Measurements from ENCODE around the gene FLNB.

The FLNB gene

GRCh38 chr3:58144478-58145325 is 136.5 kb downstream of the FLNB start:
- no peak for DNase-seq

- no peak for DNase-seq
These were observed 139.8 kb downstream of the FLNB start for GRCh38 chr3:58148049-58148448.

GRCh38 chr3:58150130-58150809 is 142.0 kb downstream of the FLNB start:
- DNase-seq: no peak

GRCh38 chr3:58150810-58151199 is 142.6 kb downstream of the FLNB start:
- no peak for DNase-seq

- no peak for DNase-seq
These were observed 143.4 kb downstream of the FLNB start for GRCh38 chr3:58151637-58152036.

- DNase-seq: no peak
These were observed 144.2 kb downstream of the FLNB start for GRCh38 chr3:58152225-58153015.

GRCh38 chr3:58153371-58153770 is 145.1 kb downstream of the FLNB start:
- no peak for DNase-seq

- no peak for DNase-seq
These were observed 146.6 kb downstream of the FLNB start for GRCh38 chr3:58154626-58155449.

GRCh38 chr3:58155838-58156237 is 147.6 kb downstream of the FLNB start:
- DNase-seq: no peak

- DNase-seq: no peak
These were observed 149.5 kb downstream of the FLNB start for GRCh38 chr3:58157700-58158099.

GRCh38 chr3:58158442-58159153 is 150.4 kb downstream of the FLNB start:
- no peak for DNase-seq

GRCh38 chr3:58160399-58160798 is 152.2 kb downstream of the FLNB start:
- DNase-seq: no peak

GRCh38 chr3:58161435-58162398 is 153.5 kb downstream of the FLNB start:
- DNase-seq: peak; percentile 59

- DNase-seq: no peak
These were observed 155.0 kb downstream of the FLNB start for GRCh38 chr3:58163234-58163633.

- no peak for DNase-seq
These were observed 156.1 kb downstream of the FLNB start for GRCh38 chr3:58164199-58164879.

- DNase-seq: no peak
These were observed 156.9 kb downstream of the FLNB start for GRCh38 chr3:58164906-58165821.

GRCh38 chr3:58167431-58168351 is 159.5 kb downstream of the FLNB start:
- peak; percentile 46 for DNase-seq

GRCh38 chr3:58168498-58168897 is 160.3 kb downstream of the FLNB start:
- no peak for DNase-seq
